HepG2 (cell line): ENCODE data around the gene DLX1. TPM values are rescaled to one million over a fixed set of nuclear protein-coding genes. Genes with fewer than 3 reads are reported as not detected.

Experiments used
- ATAC-seq: fragments of 200-7000 bp; cut with Tn5 transposase; 3 replicates; pipeline ENCODE4 v1.9.1; 2020; ENCODE audit warnings: mild to moderate bottlenecking, moderate library complexity
- BruUV-seq: library from RNA; stranded (reverse); fragments of 400-500 nt; replicated peaks from 2 replicates; lab custom pipeline; 2021; lab: Mats Ljungman, UMichigan
- CTCF ChIA-PET: fragments of 300-600 bp; formaldehyde crosslinking; extraction: SDS; loops from one replicate; lab custom pipeline; 2021; ENCODE audit warnings: low total read pairs, inconsistent platforms, low intra/inter-chr PET ratio; lab: Yijun Ruan, JAX
- POLR2A ChIA-PET: fragments of 350-600 bp; sonication (Branson Sonifier 250); formaldehyde crosslinking; loops from one replicate; lab custom pipeline; 2020; ENCODE audit warnings: antibody characterized with exemption, inconsistent platforms; lab: Yijun Ruan, JAX
- DNase-seq: peaks from one replicate; pipeline ENCODE4 v3.0.0-alpha.2; 2015; ENCODE audit warnings: low spot score
- FAIRE-seq: peaks from 3 replicates; lab custom pipeline; 2011; peaks lifted over from hg19 to GRCh38; lab: Jason Lieb, UNC
- H2AFZ ChIP-seq: one replicate; pipeline ENCODE4 v1.6.1; 2011; ENCODE audit warnings: low read length, inconsistent platforms
- H3K27ac ChIP-seq: fragments of 300-600 bp; 3 replicates; pipeline ENCODE4 v1.8.0; 2011; ENCODE audit warnings: mixed run types, mild to moderate bottlenecking, mixed read lengths, low read length, inconsistent platforms; ENCODE audit not compliant: insufficient read depth; ENCODE audit errors: extremely low read length
- H3K27me3 ChIP-seq, 2 experiments: fragments of 200-600 bp in 1 of 2; 2 replicates in 1 of 2; 3 replicates in 1 of 2; pipeline versions ENCODE4 v1.6.0 to v1.8.0; 2011; ENCODE audit warnings: low read length in 2 of 2, mild to moderate bottlenecking in 2 of 2, moderate library complexity in 2 of 2, inconsistent platforms in 1 of 2; ENCODE audit not compliant: insufficient read depth in 2 of 2, control insufficient read depth in 1 of 2
- H3K36me3 ChIP-seq, 2 experiments: fragments of 200-600 bp in 1 of 2; replicated peaks in 1 of 2; 2 replicates in 1 of 2; 3 replicates in 1 of 2; pipeline versions ENCODE4 v1.5.1 to v1.8.0; 2011; ENCODE audit warnings: low read length in 2 of 2, inconsistent platforms in 1 of 2; ENCODE audit not compliant: insufficient read depth in 2 of 2, control insufficient read depth in 1 of 2
- H3K4me1 ChIP-seq: 2 replicates; pipeline ENCODE4 v1.5.1; 2012; ENCODE audit warnings: low read length, inconsistent platforms; ENCODE audit not compliant: insufficient read depth
- H3K4me2 ChIP-seq: 2 replicates; pipeline ENCODE4 v1.6.0; 2011; ENCODE audit warnings: low read depth, low read length, inconsistent platforms
- H3K4me3 ChIP-seq, 3 experiments: fragments of 200-600 bp in 1 of 3; sonication (generic), shearing (Covaris generic) in 1 of 3; replicated peaks in 1 of 3; 2 replicates each; pipeline ENCODE4 v1.5.1; 2011 to 2016; ENCODE audit warnings: low read length in 3 of 3, inconsistent platforms in 2 of 3, low read depth in 2 of 3, mild to moderate bottlenecking in 2 of 3, control low read depth in 1 of 3, mixed read lengths in 1 of 3; ENCODE audit not compliant: insufficient read depth in 1 of 3
- H3K79me2 ChIP-seq: one replicate; pipeline ENCODE4 v1.6.1; 2011; ENCODE audit warnings: low read length, inconsistent platforms; ENCODE audit not compliant: insufficient read depth
- H3K9ac ChIP-seq: 2 replicates; pipeline ENCODE4 v1.6.0; 2011; ENCODE audit warnings: mild to moderate bottlenecking, low read depth, low read length, inconsistent platforms; ENCODE audit not compliant: insufficient read depth
- H3K9me3 ChIP-seq: 2 replicates; pipeline ENCODE4 v1.5.1; 2012; ENCODE audit warnings: mild to moderate bottlenecking, low read length
- H4K20me1 ChIP-seq: 2 replicates; pipeline ENCODE4 v1.6.0; 2011; ENCODE audit warnings: inconsistent platforms, mild to moderate bottlenecking, low read length, moderate library complexity; ENCODE audit not compliant: insufficient read depth
- DR1 ChIP-seq: sonication (generic); formaldehyde crosslinking; IDR thresholded peaks from 2 replicates; pipeline ENCODE4 v1.8.0; 2021; ENCODE audit warnings: mild to moderate bottlenecking, missing genetic modification reagents, inconsistent platforms
- FOXA3 ChIP-seq: IDR thresholded peaks from 2 replicates; pipeline ENCODE4 v1.6.1; 2016; ENCODE audit warnings: missing genetic modification reagents, missing compliant biosample characterization
- HHEX ChIP-seq: IDR thresholded peaks from 2 replicates; pipeline ENCODE4 v1.6.1; 2016; ENCODE audit warnings: control low read depth
- PHF21A ChIP-seq: sonication (generic); formaldehyde crosslinking; IDR thresholded peaks from 2 replicates; pipeline ENCODE4 v1.5.0; 2020; ENCODE audit warnings: mild to moderate bottlenecking, missing genetic modification reagents
- SOX6 ChIP-seq, 2 experiments: fragments of 450-650 bp in 1 of 2; sonication (generic) in 1 of 2; formaldehyde crosslinking in 1 of 2; IDR thresholded peaks; 2 replicates each; pipeline versions ENCODE4 v1.4.0 to v1.6.1; 2017 to 2020; ENCODE audit warnings: antibody characterized with exemption in 1 of 2, mild to moderate bottlenecking in 1 of 2, missing genetic modification reagents in 1 of 2
- TBX2 ChIP-seq: sonication (generic); formaldehyde crosslinking; IDR thresholded peaks from 2 replicates; pipeline ENCODE4 v1.5.0; 2020; ENCODE audit warnings: missing genetic modification reagents, mild to moderate bottlenecking, borderline replicate concordance
- ZFP91 ChIP-seq: sonication (generic); formaldehyde crosslinking; IDR thresholded peaks from 2 replicates; pipeline ENCODE4 v1.9.0; 2022; ENCODE audit warnings: missing genetic modification reagents, mild to moderate bottlenecking, borderline replicate concordance
- ZNF274 ChIP-seq: sonication (generic); formaldehyde crosslinking; IDR thresholded peaks from 2 replicates; pipeline ENCODE4 v1.5.1; 2020; ENCODE audit warnings: mild to moderate bottlenecking, missing genetic modification reagents
- ZNF292 ChIP-seq: sonication (generic); formaldehyde crosslinking; IDR thresholded peaks from 2 replicates; pipeline ENCODE4 v1.8.1; 2022; ENCODE audit warnings: mild to moderate bottlenecking, low read depth, missing genetic modification reagents, borderline replicate concordance
- ZNF547 ChIP-seq: sonication (generic); formaldehyde crosslinking; IDR thresholded peaks from 2 replicates; pipeline ENCODE4 v1.5.1; 2020; ENCODE audit warnings: mild to moderate bottlenecking, missing genetic modification reagents
- ZNF646 ChIP-seq: sonication (generic); formaldehyde crosslinking; IDR thresholded peaks from 2 replicates; pipeline ENCODE4 v1.9.0; 2021; ENCODE audit warnings: mild to moderate bottlenecking, missing genetic modification reagents
- ZNF652 ChIP-seq: IDR thresholded peaks from 2 replicates; pipeline ENCODE4 v1.6.1; 2016; ENCODE audit warnings: low read depth, borderline replicate concordance
- ZNF75D ChIP-seq: sonication (generic); formaldehyde crosslinking; IDR thresholded peaks from 2 replicates; pipeline ENCODE4 v1.8.1; 2023; ENCODE audit warnings: missing genetic modification reagents, mild to moderate bottlenecking, borderline replicate concordance
- WGBS: methylation state at CpG from one replicate; pipeline ENCODE4 v1.1.6; 2017; ENCODE audit warnings: low lambda C conversion rate; 5-methylcytosine and 5-hydroxymethylcytosine counted together
- in situ Hi-C: cut with HindIII; loops from 2 replicates; pipeline ENCODE4 v1.10.0; 2017; ENCODE audit warnings: low pct_unique_long_range_greater_than_20kb; ENCODE audit not compliant: extremely low pct_ligation_motif_present
- intact Hi-C: fragments of 100-400 bp; cut with micrococcal nuclease; formaldehyde crosslinking; loops from one replicate; pipeline ENCODE4 v1.10.0; 2022; ENCODE audit not compliant: unreplicated experiment
- polyA plus RNA-seq, 8 experiments: library from polyadenylated mRNA; depleted of rRNA in 3 of 8; stranded (reverse) in 7 of 8; unstranded in 1 of 8; fragments of >200 nt; fragmentation: Illumina TruSeq in 4 of 8; extraction: Trizol in 4 of 8; gene quantifications; 2 replicates each; pipeline versions ENCODE4 v1.2.1 to v1.2.3, GENCODE V29; 2011 to 2016; ENCODE audit warnings: low read depth in 4 of 8, missing spikeins in 1 of 8, mixed read lengths in 1 of 8; ENCODE audit not compliant: insufficient read depth in 1 of 8
- total RNA-seq, 5 experiments: library from RNA; depleted of rRNA; stranded (reverse); fragments of >200 nt; fragmentation: Illumina TruSeq; extraction: Trizol; gene quantifications; 2 replicates each; pipeline ENCODE4 v1.2.3, GENCODE V29; 2016; ENCODE audit warnings: low read depth in 1 of 5

Gene DLX1
- total and polyA plus RNA-seq, 2 of the 13 experiments (the other 11 are each of a cell fraction or from before 2014, with no cell fraction given), result 0.18 to 0.86 TPM

GRCh38 chr2:172094294-172095145 is 9.2 kb downstream of the DLX1 start (continued):
- no peak for TF ChIP-seq SOX6 (IDR thresholded peaks at IDR 0.05)
- peak; percentile 42; the same call in 1 of the 2 replicates for TF ChIP-seq SOX6 (CRISPR knock-in tag; IDR thresholded peaks at IDR 0.05)
- TF ChIP-seq FOXA3 (CRISPR knock-in tag), result no peak
- peak; percentile 28; the same call in 1 of the 2 replicates for TF ChIP-seq ZNF547 (CRISPR knock-in tag)
- TF ChIP-seq TBX2 (CRISPR knock-in tag), result peak; percentile 59
- TF ChIP-seq ZFP91, result peak; percentile 81

GRCh38 chr2:172095146-172095904 is 10.0 kb downstream of the DLX1 start:
- in situ Hi-C loops (no loop called here), intact Hi-C loops (no loop called here)
- Histone ChIP-seq H3K9ac (peak overlapping the region; percentile 11), H3K27me3 (peaks cover 23 to 85% of the 10 kb centered on the region in 2 experiments), H4K20me1 (peaks cover 6% of the 10 kb centered on the region; the same call in 1 of the 2 replicates), H3K4me2 (peak overlapping the region; percentile 93), H3K4me1 (peaks cover 50% of the 10 kb centered on the region), H3K27ac (no peak overlapping the region), H3K79me2 (no peaks in the 10 kb centered on the region), H3K36me3 (no peaks in the 10 kb centered on the region), H2AFZ (no peak overlapping the region), H3K9me3 (no peaks in the 10 kb centered on the region), H3K4me3 (peak overlapping the region; percentile 60 to 77 (median 61))
- BruUV-seq, result no TSS peak
- DNase-seq, result no peak
- no peak for FAIRE-seq
- ChIA-PET POLR2A (interaction anchor here (1.3 to 2.9 kb wide), 3 partner anchors 9 to 12 kb away, joined by 5 to 16 read pairs (median 5); partner anchors contain the start of gene DLX1), CTCF (no interaction called here)
- WGBS, result 3% methylated on average over 44 of the region's 51 CpGs
- peak; percentile 51 for ATAC-seq
- no peak for TF ChIP-seq ZNF292 (CRISPR knock-in tag)
- TF ChIP-seq ZNF75D, result no peak
- no peak for TF ChIP-seq PHF21A (CRISPR knock-in tag)
- no peak for TF ChIP-seq HHEX (CRISPR knock-in tag)
- no peak for TF ChIP-seq ZNF274 (CRISPR knock-in tag)
- no peak for TF ChIP-seq DR1 (CRISPR knock-in tag)
- TF ChIP-seq ZNF652 (CRISPR knock-in tag), result no peak
- TF ChIP-seq ZNF646 (CRISPR knock-in tag), result no peak
